Mesendoderm (in vitro differentiated cells): Measurements from ENCODE around the gene MICB.
A peak's percentile ranks its signal among the peaks of the same experiment; 100 is the strongest.

Experiments
- DNase-seq: peaks from one replicate; pipeline ENCODE4 v3.0.0; 2013
- H2AK5ac ChIP-seq: 2 replicates; pipeline ENCODE4 v1.6.1; 2013; ENCODE audit warnings: low read length, inconsistent platforms
- H2BK120ac ChIP-seq: 2 replicates; pipeline ENCODE4 v1.6.1; 2013; ENCODE audit warnings: low read depth, mild to moderate bottlenecking, low read length, moderate library complexity, mixed read lengths
- H2BK15ac ChIP-seq: replicated peaks from 2 replicates; pipeline ENCODE4 v1.6.1; 2013; ENCODE audit warnings: low read depth, mild to moderate bottlenecking, moderate library complexity
- H2BK5ac ChIP-seq: 2 replicates; pipeline ENCODE4 v1.6.1; 2013; ENCODE audit warnings: low read length, inconsistent platforms
- H3K18ac ChIP-seq: 2 replicates; pipeline ENCODE4 v1.6.1; 2013; ENCODE audit warnings: mild to moderate bottlenecking, low read length, mixed read lengths
- H3K23ac ChIP-seq: one replicate; pipeline ENCODE4 v1.6.1; 2013; ENCODE audit warnings: low read length
- H3K27ac ChIP-seq: 2 replicates; pipeline ENCODE4 v1.5.1; 2013; ENCODE audit warnings: low read depth, mild to moderate bottlenecking, inconsistent platforms, low read length, moderate library complexity
- H3K27me3 ChIP-seq: 2 replicates; pipeline ENCODE4 v1.6.1; 2013; ENCODE audit warnings: low read length, control low read depth, mild to moderate bottlenecking, inconsistent platforms; ENCODE audit not compliant: insufficient read depth, poor library complexity
- H3K36me3 ChIP-seq: 2 replicates; pipeline ENCODE4 v1.6.1; 2013; ENCODE audit warnings: low read length, inconsistent platforms; ENCODE audit not compliant: control insufficient read depth, insufficient read depth
- H3K4ac ChIP-seq: one replicate; pipeline ENCODE4 v1.6.1; 2013; ENCODE audit warnings: low read depth, mild to moderate bottlenecking, low read length, moderate library complexity
- H3K4me1 ChIP-seq: 2 replicates; pipeline ENCODE4 v1.6.1; 2013; ENCODE audit warnings: low read depth, low read length, inconsistent platforms; ENCODE audit not compliant: control insufficient read depth
- H3K4me2 ChIP-seq: 2 replicates; pipeline ENCODE4 v1.6.1; 2013; ENCODE audit warnings: low read length
- H3K4me3 ChIP-seq: 2 replicates; pipeline ENCODE4 v1.5.1; 2013; ENCODE audit warnings: mild to moderate bottlenecking, low read length
- H3K56ac ChIP-seq: one replicate; pipeline ENCODE4 v1.6.1; 2013; ENCODE audit warnings: low read length
- H3K79me1 ChIP-seq: 2 replicates; pipeline ENCODE4 v1.6.1; 2013; ENCODE audit warnings: low read length, inconsistent platforms
- H3K79me2 ChIP-seq: 2 replicates; pipeline ENCODE4 v1.6.1; 2013; ENCODE audit warnings: mild to moderate bottlenecking, low read length; ENCODE audit not compliant: control insufficient read depth, insufficient read depth
- H3K9ac ChIP-seq: 2 replicates; pipeline ENCODE4 v1.6.1; 2013; ENCODE audit warnings: low read length, inconsistent platforms
- H4K5ac ChIP-seq: one replicate; pipeline ENCODE4 v1.6.1; 2013; ENCODE audit warnings: low read length
- H4K8ac ChIP-seq: one replicate; pipeline ENCODE4 v1.6.1; 2013; ENCODE audit warnings: low read depth, mild to moderate bottlenecking, control low read depth, low read length, moderate library complexity
- WGBS: extraction: QIAGEN DNeasy Blood & Tissue Kit; methylation state at CpG from one replicate; pipeline ENCODE4 v1.1.7; 2013; ENCODE audit warnings: low lambda C conversion rate, missing lambda C conversion rate; ENCODE audit not compliant: insufficient coverage; ENCODE audit errors: extremely low coverage; 5-methylcytosine and 5-hydroxymethylcytosine counted together

The MICB gene

DNA sequence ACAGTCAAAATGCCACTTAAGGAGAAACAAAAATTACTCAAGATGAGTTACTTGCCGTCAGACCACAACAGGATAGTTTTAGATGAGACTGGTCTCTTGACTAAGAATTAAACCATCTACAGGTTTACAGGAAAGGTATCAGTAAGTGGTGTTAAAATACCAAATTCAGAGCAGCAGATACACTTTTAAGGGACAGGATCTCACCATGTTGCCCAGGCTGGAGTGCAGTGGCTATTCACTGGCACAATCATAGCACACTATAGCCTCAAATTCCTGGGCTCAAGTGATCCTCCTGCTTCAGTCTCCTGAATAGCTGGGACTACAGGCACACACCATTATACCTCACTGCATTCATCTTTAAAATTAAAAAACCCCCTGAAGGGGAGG is 35.5 kb downstream of the MICB start:
- no peak overlapping the region for H4K5ac ChIP-seq

DNA sequence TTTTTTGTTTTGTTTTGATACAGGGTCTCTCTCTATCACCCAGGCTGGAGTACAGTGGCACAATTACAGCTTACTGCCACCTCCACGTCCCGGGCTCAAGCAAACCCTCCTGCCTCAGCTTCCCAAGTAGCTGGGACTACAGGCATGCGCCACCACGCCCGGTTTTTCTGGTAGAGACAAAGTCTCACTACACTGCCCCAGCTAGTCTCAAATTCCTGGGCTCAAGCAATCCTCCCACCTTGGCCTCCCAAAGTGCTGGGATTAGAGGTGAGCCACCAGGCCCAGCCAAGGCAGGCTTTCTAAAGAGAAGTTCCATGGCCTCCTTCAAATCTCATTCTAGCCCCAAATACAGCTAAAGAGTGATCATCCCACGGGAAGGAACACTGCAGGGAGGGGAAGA is 36.1 kb downstream of the MICB start:
- no peak overlapping the region for H3K27ac ChIP-seq
- no peak overlapping the region for H3K9ac ChIP-seq
- no peak overlapping the region for H3K23ac ChIP-seq
- no peak overlapping the region for H3K56ac ChIP-seq
- no peak overlapping the region for H2BK5ac ChIP-seq
- peaks cover 2% of the 10 kb centered on the region for H3K4me1 ChIP-seq
- no peak overlapping the region for H3K4me3 ChIP-seq
- no peak overlapping the region for H2BK120ac ChIP-seq
- no peak overlapping the region for H2BK15ac ChIP-seq
- no CpG with 5 or more reads among the region's 6 CpGs for WGBS
- H2AK5ac ChIP-seq = no peak overlapping the region
- DNase-seq = no peak
- no peak overlapping the region for H4K5ac ChIP-seq
- no peak overlapping the region for H3K18ac ChIP-seq
- no peak overlapping the region for H3K4ac ChIP-seq
- peaks cover 34% of the 10 kb centered on the region for H3K79me2 ChIP-seq
- H3K27me3 ChIP-seq = no peaks in the 10 kb centered on the region
- H3K36me3 ChIP-seq = peaks cover 51% of the 10 kb centered on the region
- no peak overlapping the region for H3K4me2 ChIP-seq
- H3K79me1 ChIP-seq = peaks cover 32% of the 10 kb centered on the region
- H4K8ac ChIP-seq = no peak overlapping the region

More for the DNA sequence above, 35.5 kb downstream of the MICB start:
- no peak for DNase-seq
- Histone ChIP-seq H3K4me3 (no peak overlapping the region), H3K27ac (no peak overlapping the region), H3K4me2 (no peak overlapping the region), H2BK120ac (no peak overlapping the region), H3K23ac (no peak overlapping the region), H3K79me1 (peaks cover 32% of the 10 kb centered on the region), H3K18ac (no peak overlapping the region), H2BK15ac (no peak overlapping the region), H3K27me3 (no peaks in the 10 kb centered on the region), H3K79me2 (peaks cover 28% of the 10 kb centered on the region), H3K56ac (no peak overlapping the region), H2AK5ac (no peak overlapping the region), H2BK5ac (no peak overlapping the region), H4K8ac (no peak overlapping the region), H3K36me3 (peaks cover 45% of the 10 kb centered on the region), H3K9ac (no peak overlapping the region), H3K4me1 (peaks cover 2% of the 10 kb centered on the region), H3K4ac (no peak overlapping the region)
- no CpG with 5 or more reads among the region's 1 CpG for WGBS

DNA sequence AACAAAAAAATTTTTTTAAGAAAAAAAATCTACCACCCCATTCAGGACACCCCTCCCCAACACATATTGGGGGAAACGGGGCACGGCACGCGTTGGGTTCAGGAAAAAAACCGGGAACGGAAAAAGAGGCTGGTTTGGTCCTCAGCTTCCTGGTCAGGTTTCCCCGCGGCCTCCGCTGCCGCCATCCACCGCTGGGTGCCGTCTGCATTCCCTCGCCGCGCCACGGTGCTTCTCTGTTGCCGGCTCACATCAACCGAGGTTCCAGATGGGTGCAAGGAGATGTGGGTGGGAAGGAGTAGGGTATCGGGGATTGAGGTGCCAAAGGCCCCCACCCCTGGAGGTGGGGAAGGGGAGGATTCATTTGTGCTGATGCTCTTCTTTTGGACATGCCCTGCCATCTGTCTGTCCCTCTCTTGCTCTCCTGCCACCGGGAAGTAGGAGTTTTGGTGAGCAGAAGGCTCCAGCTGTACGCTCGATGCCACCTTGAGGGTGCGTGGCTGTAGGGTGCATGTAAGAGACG is 36.6 kb downstream of the MICB start:
- H3K4me3 ChIP-seq = no peak overlapping the region

DNA sequence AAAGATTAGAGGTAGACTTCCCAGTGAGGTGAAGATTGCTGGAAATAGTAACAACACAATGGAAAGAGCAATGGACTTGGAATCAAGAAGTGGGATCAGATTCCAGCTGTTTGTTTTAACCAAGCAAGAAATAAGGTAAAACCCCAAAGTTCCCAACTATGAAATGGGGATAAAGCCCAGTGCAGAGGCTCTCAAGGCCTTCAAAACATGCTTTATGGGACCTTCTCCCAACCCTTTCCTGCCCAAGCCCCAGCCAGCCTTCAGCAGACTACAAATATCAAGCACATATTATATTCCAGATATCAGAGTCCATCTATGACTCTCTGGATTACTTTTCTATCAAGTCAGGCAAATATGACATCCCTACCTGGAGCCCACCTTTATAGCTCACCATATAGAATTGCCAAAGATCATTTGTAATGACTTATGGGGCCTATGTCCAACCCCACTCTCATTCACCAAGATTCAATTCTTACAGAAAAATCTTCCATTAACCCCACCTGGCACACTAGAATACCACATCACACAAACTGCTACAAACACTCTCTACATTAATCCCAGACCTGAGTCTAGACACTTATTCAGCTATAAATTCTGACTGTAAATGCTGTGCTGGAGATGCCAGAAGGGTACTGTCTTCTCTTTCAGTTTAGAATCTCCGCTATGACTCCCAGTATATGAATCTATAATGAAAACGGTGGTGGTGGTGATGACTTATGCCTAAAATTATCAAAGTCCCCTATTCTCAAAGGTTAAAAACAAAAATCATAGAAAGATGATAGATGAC is 37.8 kb downstream of the MICB start:
- no CpG with 5 or more reads among the region's 2 CpGs for WGBS
- DNase-seq = no peak
- Histone ChIP-seq H2BK5ac (no peak overlapping the region), H3K4me2 (no peak overlapping the region), H2AK5ac (no peak overlapping the region), H3K4me1 (peaks cover 5% of the 10 kb centered on the region), H3K23ac (no peak overlapping the region), H3K4me3 (no peak overlapping the region), H3K4ac (no peak overlapping the region), H4K5ac (no peak overlapping the region), H3K27me3 (no peaks in the 10 kb centered on the region), H3K18ac (no peak overlapping the region), H2BK15ac (no peak overlapping the region), H2BK120ac (no peak overlapping the region), H3K27ac (no peak overlapping the region), H3K36me3 (peaks cover 55% of the 10 kb centered on the region), H3K9ac (no peak overlapping the region), H3K79me1 (peaks cover 33% of the 10 kb centered on the region), H4K8ac (no peak overlapping the region), H3K79me2 (peaks cover 51% of the 10 kb centered on the region), H3K56ac (no peak overlapping the region)

More for the DNA sequence above, 36.6 kb downstream of the MICB start:
- Histone ChIP-seq H3K18ac (no peak overlapping the region), H3K4me1 (peaks cover 5% of the 10 kb centered on the region), H3K9ac (no peak overlapping the region), H2BK15ac (no peak overlapping the region), H3K23ac (no peak overlapping the region), H3K36me3 (peaks cover 54% of the 10 kb centered on the region), H2BK5ac (no peak overlapping the region), H2AK5ac (no peak overlapping the region), H3K27me3 (no peaks in the 10 kb centered on the region), H3K79me2 (peaks cover 39% of the 10 kb centered on the region), H2BK120ac (no peak overlapping the region), H4K5ac (no peak overlapping the region), H4K8ac (no peak overlapping the region), H3K79me1 (peaks cover 34% of the 10 kb centered on the region), H3K27ac (no peak overlapping the region), H3K56ac (no peak overlapping the region), H3K4me2 (no peak overlapping the region), H3K4ac (no peak overlapping the region)
- no CpG with 5 or more reads among the region's 24 CpGs for WGBS
- DNase-seq = no peak

DNA sequence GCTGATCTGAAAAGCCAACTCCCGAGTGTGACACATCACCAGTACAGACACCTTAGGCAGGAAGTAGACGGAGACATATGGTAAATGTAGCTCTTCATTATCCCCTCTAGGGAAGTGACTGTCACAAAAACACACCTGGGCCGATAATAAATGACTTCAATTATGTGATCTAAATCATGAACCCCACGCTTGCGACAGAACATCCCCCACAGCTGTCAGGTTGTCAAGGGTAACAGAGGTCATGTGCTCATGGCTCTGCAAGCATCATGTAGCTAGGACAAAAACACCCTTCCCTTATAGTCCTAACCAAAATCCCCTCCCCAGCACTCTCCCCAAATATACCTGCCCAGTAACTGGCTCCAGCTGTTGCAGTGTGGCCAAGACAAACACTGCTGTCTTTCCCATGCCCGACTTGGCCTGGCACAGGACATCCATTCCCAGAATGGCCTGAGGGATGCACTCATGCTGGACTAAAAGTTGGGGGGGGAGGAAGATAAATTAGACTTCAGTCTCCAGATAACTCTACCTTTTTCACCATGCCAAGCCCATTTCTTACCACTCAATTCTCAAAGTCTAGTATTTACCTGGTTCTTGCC is 41.0 kb downstream of the MICB start:
- Histone ChIP-seq H3K27me3 (no peaks in the 10 kb centered on the region), H3K4ac (no peak overlapping the region), H2BK15ac (no peak overlapping the region), H3K79me1 (peaks cover 22% of the 10 kb centered on the region), H4K5ac (no peak overlapping the region), H4K8ac (no peak overlapping the region), H3K56ac (no peak overlapping the region), H3K18ac (no peak overlapping the region), H3K27ac (no peak overlapping the region), H3K23ac (no peak overlapping the region), H3K9ac (peak overlapping the region; percentile 80), H2AK5ac (no peak overlapping the region), H2BK120ac (no peak overlapping the region), H3K79me2 (peaks cover 61% of the 10 kb centered on the region), H3K4me3 (no peak overlapping the region), H3K36me3 (peaks cover 39% of the 10 kb centered on the region), H3K4me1 (peaks cover 5% of the 10 kb centered on the region), H2BK5ac (no peak overlapping the region), H3K4me2 (peak overlapping the region; percentile 22)
- DNase-seq = no peak
- no CpG with 5 or more reads among the region's 6 CpGs for WGBS
